PC-9 (cell line): ENCODE data around the gene SELENOW. TPM values are rescaled to one million over a fixed set of nuclear protein-coding genes. Genes with fewer than 3 reads are reported as not detected.

Source experiments
- BruUV-seq: library from RNA; stranded (reverse); fragments of 400-500 nt; replicated peaks from 2 replicates; lab custom pipeline; 2021; lab: Mats Ljungman, UMichigan
- CTCF ChIA-PET: fragments of 300-600 bp; sonication (Branson Sonifier 250); formaldehyde crosslinking; loops from one replicate; lab custom pipeline; 2022; ENCODE audit warnings: antibody characterized with exemption; lab: Charles Lee
- POLR2A ChIA-PET: fragments of 300-600 bp; sonication (Branson Sonifier 250); formaldehyde crosslinking; loops from one replicate; lab custom pipeline; 2022; ENCODE audit warnings: antibody characterized with exemption; ENCODE audit not compliant: unreplicated experiment; lab: Charles Lee
- DNase-seq, 2 experiments: peaks; one replicate each; pipeline versions ENCODE4 v3.0.0 to v3.0.0-alpha.2; 2015 to 2022; ENCODE audit warnings: mixed read lengths in 1 of 2
- H2AFZ ChIP-seq: fragments of 200-600 bp; sonication (generic); 2 replicates; pipeline ENCODE4 v1.8.1; 2017; ENCODE audit warnings: antibody characterized with exemption
- H3F3A ChIP-seq: fragments of 200-600 bp; sonication (generic); 2 replicates; pipeline ENCODE4 v1.8.1; 2017; ENCODE audit warnings: antibody characterized with exemption, mild to moderate bottlenecking, low read depth; ENCODE audit not compliant: insufficient read depth
- H3K27ac ChIP-seq: fragments of 200-600 bp; sonication (generic); 2 replicates; pipeline ENCODE4 v1.6.1; 2016; ENCODE audit warnings: mixed run types
- H3K27me3 ChIP-seq: fragments of 200-600 bp; sonication (generic); 2 replicates; pipeline ENCODE4 v1.6.1; 2016; ENCODE audit warnings: low read depth, mixed run types; ENCODE audit not compliant: insufficient read depth
- H3K36me3 ChIP-seq: fragments of 200-600 bp; sonication (generic); 2 replicates; pipeline ENCODE4 v1.6.1; 2016; ENCODE audit warnings: low read depth, mixed run types
- H3K4me1 ChIP-seq: fragments of 200-600 bp; sonication (generic); replicated peaks from 2 replicates; pipeline ENCODE4 v1.6.1; 2016; ENCODE audit warnings: mixed run types; ENCODE audit not compliant: insufficient read depth
- H3K4me2 ChIP-seq: fragments of 200-600 bp; sonication (generic); 2 replicates; pipeline ENCODE4 v1.6.1; 2017; ENCODE audit warnings: mixed run types
- H3K4me3 ChIP-seq: fragments of 200-600 bp; sonication (generic); 2 replicates; pipeline ENCODE4 v1.6.1; 2016; ENCODE audit warnings: mixed run types
- H3K79me2 ChIP-seq: fragments of 200-600 bp; sonication (generic); 2 replicates; pipeline ENCODE4 v1.6.1; 2017; ENCODE audit warnings: low read depth, mixed run types
- H3K9me2 ChIP-seq: fragments of 200-600 bp; sonication (generic); 2 replicates; pipeline ENCODE4 v1.8.1; 2017; ENCODE audit warnings: mild to moderate bottlenecking; ENCODE audit not compliant: insufficient read depth
- H3K9me3 ChIP-seq: fragments of 200-600 bp; sonication (generic); 2 replicates; pipeline ENCODE4 v1.8.1; 2016; ENCODE audit warnings: low read depth; ENCODE audit not compliant: insufficient read depth
- H4K20me1 ChIP-seq: fragments of 200-600 bp; sonication (generic); 2 replicates; pipeline ENCODE4 v1.8.1; 2017; ENCODE audit not compliant: insufficient read depth
- EZH2 ChIP-seq: fragments of 200-600 bp; sonication (generic); IDR thresholded peaks from 2 replicates; pipeline ENCODE4 v1.8.0; 2017; ENCODE audit warnings: antibody characterized with exemption, low read depth
- intact Hi-C: fragments of 100-400 bp; cut with micrococcal nuclease; formaldehyde crosslinking; loops from one replicate; pipeline ENCODE4 v1.10.0; 2022; ENCODE audit not compliant: unreplicated experiment
- total RNA-seq: library from RNA; stranded (reverse); gene quantifications from 2 replicates; pipeline ENCODE4 v1.2.3, GENCODE V29; 2021
- TF ChIP-seq, protein P1 (sequence below): fragments of 200-600 bp; sonication (generic); conservative IDR thresholded peaks from 2 replicates; pipeline ENCODE4 v1.6.1; 2017; ENCODE audit warnings: mixed run types, antibody characterized with exemption, mild to moderate bottlenecking, moderate library complexity

Gene SELENOW
- total RNA-seq, 1 experiment from 2014 or later = 186 TPM

DNA sequence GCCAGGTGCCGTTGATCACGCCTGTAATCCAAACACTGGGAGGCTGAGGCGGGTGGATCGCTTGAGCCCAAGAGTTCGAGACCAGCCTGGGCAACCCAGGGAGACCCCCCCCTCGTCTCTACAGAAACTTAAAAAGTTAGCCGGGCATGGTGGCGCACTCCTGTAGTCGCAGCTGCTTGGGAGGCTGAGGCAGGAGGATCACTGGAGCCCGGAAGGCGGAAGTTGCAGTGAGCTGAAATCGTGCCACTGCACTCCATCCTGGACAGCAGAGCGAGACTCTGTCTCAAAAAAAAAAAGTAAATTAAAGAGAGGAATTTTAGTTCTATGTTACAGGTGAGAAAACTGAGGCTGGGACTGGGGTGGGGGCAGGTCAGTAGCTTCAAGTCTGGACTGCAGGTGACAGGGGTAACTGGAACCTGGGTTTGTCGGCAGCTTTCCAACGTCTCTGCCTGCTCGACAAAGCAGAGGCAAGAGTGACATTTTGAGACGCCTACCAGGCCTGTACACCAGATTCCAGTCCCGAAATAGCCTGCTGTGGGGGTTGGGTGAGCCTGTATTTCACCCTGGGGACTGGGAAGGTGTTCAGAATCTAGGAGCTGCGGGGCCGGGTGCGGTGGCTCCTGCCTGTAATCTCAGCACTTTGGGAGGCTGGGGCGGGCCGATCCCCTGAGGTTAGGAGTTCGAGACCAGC, 1.2 kb downstream of the SELENOW start:
- H3K36me3 ChIP-seq = peaks cover 9% of the 10 kb centered on the region; the same call in 1 of the 2 replicates
- H3K27ac ChIP-seq = no peak overlapping the region
- no peak for TF ChIP-seq EZH2
- TF ChIP-seq, protein P1, sequence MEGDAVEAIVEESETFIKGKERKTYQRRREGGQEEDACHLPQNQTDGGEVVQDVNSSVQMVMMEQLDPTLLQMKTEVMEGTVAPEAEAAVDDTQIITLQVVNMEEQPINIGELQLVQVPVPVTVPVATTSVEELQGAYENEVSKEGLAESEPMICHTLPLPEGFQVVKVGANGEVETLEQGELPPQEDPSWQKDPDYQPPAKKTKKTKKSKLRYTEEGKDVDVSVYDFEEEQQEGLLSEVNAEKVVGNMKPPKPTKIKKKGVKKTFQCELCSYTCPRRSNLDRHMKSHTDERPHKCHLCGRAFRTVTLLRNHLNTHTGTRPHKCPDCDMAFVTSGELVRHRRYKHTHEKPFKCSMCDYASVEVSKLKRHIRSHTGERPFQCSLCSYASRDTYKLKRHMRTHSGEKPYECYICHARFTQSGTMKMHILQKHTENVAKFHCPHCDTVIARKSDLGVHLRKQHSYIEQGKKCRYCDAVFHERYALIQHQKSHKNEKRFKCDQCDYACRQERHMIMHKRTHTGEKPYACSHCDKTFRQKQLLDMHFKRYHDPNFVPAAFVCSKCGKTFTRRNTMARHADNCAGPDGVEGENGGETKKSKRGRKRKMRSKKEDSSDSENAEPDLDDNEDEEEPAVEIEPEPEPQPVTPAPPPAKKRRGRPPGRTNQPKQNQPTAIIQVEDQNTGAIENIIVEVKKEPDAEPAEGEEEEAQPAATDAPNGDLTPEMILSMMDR = no peak
- no peaks in the 10 kb centered on the region for H3K9me3 ChIP-seq
- H3K9me2 ChIP-seq = no peaks in the 10 kb centered on the region
- H2AFZ ChIP-seq = peak overlapping the region; percentile 98
- 0 out of 2 replicates have a peak, but pooled peaks cover 4% of the 10 kb centered on the region for H4K20me1 ChIP-seq
- ChIA-PET CTCF (no interaction called here), POLR2A (interaction anchor here (0.6 kb wide), 1 partner anchor 218 kb away, joined by 3 read pairs; no protein-coding TSS in a partner anchor)
- intact Hi-C loops = loop anchor here (1.0 kb wide), 1 partner anchor 11 kb away; no protein-coding TSS in a partner anchor
- H3K4me2 ChIP-seq = peak overlapping the region; percentile 95
- peaks cover 30% of the 10 kb centered on the region; the same call in 1 of the 2 replicates for H3F3A ChIP-seq
- BruUV-seq = no TSS peak
- no peaks in the 10 kb centered on the region for H3K27me3 ChIP-seq
- peak overlapping the region; percentile 95 for H3K4me3 ChIP-seq
- DNase-seq = no peak
- peaks cover 23% of the 10 kb centered on the region for H3K79me2 ChIP-seq
- H3K4me1 ChIP-seq = peaks cover 24% of the 10 kb centered on the region

GRCh38 chr19:47780215-47780551, 1.7 kb downstream of the SELENOW start:
- H3K27me3 ChIP-seq = no peaks in the 10 kb centered on the region
- POLR2A ChIA-PET = no interaction called here
- peaks cover 24% of the 10 kb centered on the region for H3K4me1 ChIP-seq
- TF ChIP-seq, protein P1 = no peak
- TF ChIP-seq EZH2 = no peak
- H3K36me3 ChIP-seq = peaks cover 9% of the 10 kb centered on the region; the same call in 1 of the 2 replicates
- intact Hi-C loops = no loop called here
- H3K9me2 ChIP-seq = no peaks in the 10 kb centered on the region
- BruUV-seq = no TSS peak
- no peaks in the 10 kb centered on the region for H3K9me3 ChIP-seq
- 0 out of 2 replicates have a peak, but pooled peaks cover 4% of the 10 kb centered on the region for H4K20me1 ChIP-seq
- no peak overlapping the region for H2AFZ ChIP-seq
- H3K27ac ChIP-seq = no peak overlapping the region
- H3F3A ChIP-seq = peaks cover 33% of the 10 kb centered on the region; the same call in 1 of the 2 replicates
- DNase-seq = no peak
- peak overlapping the region; percentile 95; the same call in 1 of the 2 replicates for H3K4me3 ChIP-seq
- H3K79me2 ChIP-seq = peaks cover 23% of the 10 kb centered on the region
- CTCF ChIA-PET = no interaction called here
- H3K4me2 ChIP-seq = peak overlapping the region; percentile 95

DNA sequence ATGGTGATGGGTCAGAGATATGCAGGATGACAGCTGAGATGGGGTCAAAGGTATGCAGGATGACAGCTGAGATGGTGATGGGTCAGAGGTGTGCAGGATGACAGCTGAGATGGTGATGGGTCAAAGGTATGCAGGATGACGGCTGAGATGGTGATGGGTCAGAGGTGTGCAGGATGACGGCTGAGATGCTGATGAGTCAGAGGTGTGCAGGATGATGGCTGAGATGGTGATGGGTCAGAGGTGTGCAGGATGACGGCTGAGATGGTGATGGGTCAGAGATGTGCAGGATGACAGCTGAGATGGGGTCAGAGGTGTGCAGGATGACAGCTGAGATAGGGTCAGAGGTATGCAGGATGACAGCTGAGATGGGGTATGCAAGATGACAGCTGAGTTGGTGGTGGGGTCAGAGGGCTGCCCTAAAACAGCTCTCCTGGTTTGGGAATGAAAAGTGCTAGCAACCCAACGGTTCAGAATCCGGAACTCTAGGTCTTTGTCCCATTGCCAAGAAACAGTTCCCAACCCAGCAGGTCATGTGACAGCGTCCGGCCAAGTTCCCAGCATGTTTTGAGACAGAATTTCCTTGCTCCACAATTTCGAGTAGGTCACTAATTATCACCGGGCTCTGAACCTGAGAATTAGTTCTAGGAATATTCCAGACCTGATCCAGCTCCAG, 3.2 kb downstream of the SELENOW start:
- no TSS peak for BruUV-seq
- Histone ChIP-seq H3K9me3 (no peaks in the 10 kb centered on the region), H2AFZ (no peak overlapping the region), H3K27ac (no peak overlapping the region), H3K9me2 (no peaks in the 10 kb centered on the region), H4K20me1 (0 out of 2 replicates have a peak, but pooled peaks cover 4% of the 10 kb centered on the region), H3K27me3 (no peaks in the 10 kb centered on the region), H3F3A (peaks cover 23% of the 10 kb centered on the region; the same call in 1 of the 2 replicates), H3K4me1 (peaks cover 15% of the 10 kb centered on the region), H3K4me2 (no peak overlapping the region), H3K36me3 (peaks cover 9% of the 10 kb centered on the region; the same call in 1 of the 2 replicates), H3K4me3 (no peak overlapping the region), H3K79me2 (peaks cover 23% of the 10 kb centered on the region)
- no peak for TF ChIP-seq EZH2
- TF ChIP-seq, protein P1 = no peak
- intact Hi-C loops = no loop called here
- ChIA-PET POLR2A (no interaction called here), CTCF (no interaction called here)
- DNase-seq = no peak
